GM23338 (cell line): ENCODE results near the gene KDM6A. TPM values are rescaled to one million over a fixed set of nuclear protein-coding genes. Genes with fewer than 3 reads are reported as not detected.

Experiments
- ATAC-seq: fragments of 200-7000 bp; cut with Tn5 transposase; 3 replicates; pipeline ENCODE4 v1.9.1; 2020
- DNase-seq: peaks from one replicate; pipeline ENCODE4 v3.0.0-alpha.2; 2015; ENCODE audit warnings: low spot score
- H2AFZ ChIP-seq: fragments of 200-600 bp; sonication (generic); 2 replicates; pipeline ENCODE4 v1.8.0; 2016; ENCODE audit warnings: antibody characterized with exemption, mild to moderate bottlenecking, moderate library complexity
- H3F3A ChIP-seq: fragments of 200-600 bp; sonication (generic); replicated peaks from 2 replicates; pipeline ENCODE4 v1.8.0; 2017; ENCODE audit warnings: antibody characterized with exemption, mixed run types, low read depth
- H3K27ac ChIP-seq: fragments of 200-600 bp; sonication (generic); 2 replicates; pipeline ENCODE4 v1.6.1; 2016; ENCODE audit warnings: low read depth
- H3K27me3 ChIP-seq: fragments of 200-600 bp; sonication (generic); 2 replicates; pipeline ENCODE4 v1.8.0; 2016; ENCODE audit warnings: mild to moderate bottlenecking, mixed run types, moderate library complexity; ENCODE audit not compliant: insufficient read depth
- H3K36me3 ChIP-seq: fragments of 200-600 bp; sonication (generic); 2 replicates; pipeline ENCODE4 v1.8.0; 2016; ENCODE audit warnings: mild to moderate bottlenecking; ENCODE audit not compliant: insufficient read depth
- H3K4me1 ChIP-seq: fragments of 200-600 bp; sonication (generic); 2 replicates; pipeline ENCODE4 v1.8.0; 2016; ENCODE audit warnings: mild to moderate bottlenecking, moderate library complexity; ENCODE audit not compliant: insufficient read depth
- H3K4me2 ChIP-seq: fragments of 200-600 bp; sonication (generic); 2 replicates; pipeline ENCODE4 v1.7.1; 2017; ENCODE audit warnings: mixed run types
- H3K4me3 ChIP-seq: fragments of 200-600 bp; sonication (generic); 2 replicates; pipeline ENCODE4 v1.6.1; 2016; ENCODE audit warnings: mixed run types
- H3K79me2 ChIP-seq: fragments of 200-600 bp; sonication (generic); replicated peaks from 2 replicates; pipeline ENCODE4 v1.8.0; 2017; ENCODE audit warnings: mild to moderate bottlenecking; ENCODE audit not compliant: insufficient read depth
- H3K9me2 ChIP-seq: fragments of 200-600 bp; sonication (generic); 2 replicates; pipeline ENCODE4 v1.8.0; 2017; ENCODE audit not compliant: insufficient read depth
- H4K20me1 ChIP-seq: fragments of 200-600 bp; sonication (generic); replicated peaks from 2 replicates; pipeline ENCODE4 v1.8.0; 2017; ENCODE audit warnings: mild to moderate bottlenecking; ENCODE audit not compliant: insufficient read depth
- H3K27ac Mint-ChIP-seq: 2 replicates; pipeline ENCODE4 v1.8.0; 2020; ENCODE audit warnings: inconsistent platforms, mild to moderate bottlenecking, moderate library complexity, mixed read lengths
- H3K27me3 Mint-ChIP-seq: 3 replicates; pipeline ENCODE4 v1.8.0; 2022; ENCODE audit warnings: low read depth, mild to moderate bottlenecking, moderate library complexity, mixed read lengths, inconsistent platforms; ENCODE audit not compliant: insufficient read depth, poor library complexity
- H3K36me3 Mint-ChIP-seq: 3 replicates; pipeline ENCODE4 v1.8.0; 2021; ENCODE audit warnings: low read depth, mild to moderate bottlenecking, inconsistent platforms, moderate library complexity, mixed read lengths
- H3K4me1 Mint-ChIP-seq: 3 replicates; pipeline ENCODE4 v1.8.0; 2020; ENCODE audit warnings: mild to moderate bottlenecking, inconsistent platforms, mixed read lengths
- H3K4me3 Mint-ChIP-seq: 3 replicates; pipeline ENCODE4 v1.8.0; 2021; ENCODE audit warnings: moderate library complexity, mild to moderate bottlenecking, inconsistent platforms, mixed read lengths
- H3K9me3 Mint-ChIP-seq: 3 replicates; pipeline ENCODE4 v1.8.0; 2020; ENCODE audit warnings: moderate library complexity, mild to moderate bottlenecking, inconsistent platforms, mixed read lengths
- CREB1 ChIP-seq: fragments of 250-450 bp; sonication (Bioruptor Pico); IDR thresholded peaks from 2 replicates; pipeline ENCODE4 v1.5.0; 2020; ENCODE audit warnings: low read depth, mild to moderate bottlenecking, moderate library complexity
- ETS1 ChIP-seq: IDR thresholded peaks from 2 replicates; pipeline ENCODE4 v1.6.1; 2016; ENCODE audit warnings: antibody characterized with exemption
- EZH2 ChIP-seq: fragments of 200-600 bp; sonication (generic); IDR thresholded peaks from one replicate; pipeline ENCODE4 v1.8.0; 2017; ENCODE audit warnings: antibody characterized with exemption, mild to moderate bottlenecking, low read depth; ENCODE audit not compliant: unreplicated experiment
- EZH2phosphoT487 ChIP-seq: fragments of 200-600 bp; sonication (generic); IDR thresholded peaks from one replicate; pipeline ENCODE4 v1.8.1; 2018; ENCODE audit warnings: antibody characterized with exemption; ENCODE audit not compliant: unreplicated experiment
- JUNB ChIP-seq: IDR thresholded peaks from one replicate; pipeline ENCODE4 v1.6.1; 2016; ENCODE audit warnings: antibody characterized with exemption; ENCODE audit not compliant: unreplicated experiment
- NANOG ChIP-seq: IDR thresholded peaks from 2 replicates; pipeline ENCODE4 v1.6.1; 2016; ENCODE audit warnings: antibody characterized with exemption, borderline replicate concordance
- POLR2AphosphoS5 ChIP-seq: IDR thresholded peaks from 2 replicates; pipeline ENCODE4 v1.6.1; 2016; ENCODE audit warnings: antibody characterized with exemption, low read depth
- STAT1 ChIP-seq: IDR thresholded peaks from one replicate; pipeline ENCODE4 v1.6.1; 2016; ENCODE audit warnings: antibody characterized with exemption; ENCODE audit not compliant: unreplicated experiment
- ZNF114 ChIP-seq: fragments of 250-450 bp; sonication (Bioruptor Pico); IDR thresholded peaks from 2 replicates; pipeline ENCODE4 v1.5.0; 2020; ENCODE audit warnings: mild to moderate bottlenecking, moderate library complexity
- ZNF331 ChIP-seq: fragments of 250-450 bp; sonication (Bioruptor Pico); IDR thresholded peaks from 2 replicates; pipeline ENCODE4 v1.5.0; 2020; ENCODE audit warnings: low read depth, mild to moderate bottlenecking, moderate library complexity
- ZNF462 ChIP-seq: fragments of 250-450 bp; sonication (Bioruptor Pico); IDR thresholded peaks from 2 replicates; pipeline ENCODE4 v1.5.0; 2020; ENCODE audit warnings: mild to moderate bottlenecking, moderate library complexity
- polyA plus RNA-seq: library from polyadenylated mRNA; unstranded; fragments of >200 nt; fragmentation: Nextera tagmentation; extraction: Ambion mirVana; gene quantifications from 2 replicates; pipeline ENCODE4 v1.2.1, GENCODE V29; 2016
- total RNA-seq: library from RNA; depleted of rRNA; stranded (reverse); fragments of >200 nt; shearing (Covaris generic); gene quantifications from 2 replicates; pipeline ENCODE4 v1.2.3, GENCODE V29; 2014
- TF ChIP-seq, protein P1 (sequence below), 2 experiments: fragments of 200-600 bp in 1 of 2; sonication (generic) in 1 of 2; conservative IDR thresholded peaks; 2 replicates each; pipeline versions ENCODE4 v1.5.1 to v1.6.1; 2016 to 2017; ENCODE audit warnings: antibody characterized with exemption in 2 of 2, low read depth in 2 of 2, mild to moderate bottlenecking in 2 of 2, moderate library complexity in 1 of 2

Gene KDM6A
- total and polyA plus RNA-seq, 2 experiments from 2014 or later, result 22.8 to 102 TPM

DNA sequence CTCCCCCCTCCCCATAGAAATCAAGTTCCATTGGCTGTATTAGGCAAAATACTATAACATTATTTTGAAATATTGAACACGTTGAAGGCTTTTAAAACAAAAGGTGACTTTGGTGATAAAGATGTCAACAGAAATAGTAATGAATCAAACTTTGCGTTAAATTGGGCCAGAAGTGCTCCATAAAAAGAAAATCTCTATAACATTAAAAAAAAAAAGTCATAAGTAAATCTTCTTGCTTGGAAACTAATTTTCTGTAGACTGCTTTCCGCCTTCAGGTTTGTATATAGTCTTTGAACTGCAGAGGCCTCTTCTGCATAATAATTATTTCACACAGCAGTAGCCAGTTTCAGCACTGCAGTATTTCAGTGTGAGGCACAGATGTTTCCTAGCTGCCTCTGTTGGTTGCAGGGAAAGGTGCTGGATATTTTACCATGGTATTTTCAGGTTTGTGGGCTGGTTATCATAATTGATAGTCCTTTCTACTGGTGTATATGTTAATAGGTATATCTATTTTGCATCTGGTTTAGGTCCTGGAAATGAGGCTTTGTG lies 158.9 kb downstream of the KDM6A start (continued):
- TF ChIP-seq ETS1 (no peak), CREB1 (CRISPR knock-in tag) (no peak), JUNB (no peak), EZH2 (no peak), ZNF114 (no peak), EZH2phosphoT487 (no peak), ZNF331 (CRISPR knock-in tag) (no peak), STAT1 (no peak)

DNA sequence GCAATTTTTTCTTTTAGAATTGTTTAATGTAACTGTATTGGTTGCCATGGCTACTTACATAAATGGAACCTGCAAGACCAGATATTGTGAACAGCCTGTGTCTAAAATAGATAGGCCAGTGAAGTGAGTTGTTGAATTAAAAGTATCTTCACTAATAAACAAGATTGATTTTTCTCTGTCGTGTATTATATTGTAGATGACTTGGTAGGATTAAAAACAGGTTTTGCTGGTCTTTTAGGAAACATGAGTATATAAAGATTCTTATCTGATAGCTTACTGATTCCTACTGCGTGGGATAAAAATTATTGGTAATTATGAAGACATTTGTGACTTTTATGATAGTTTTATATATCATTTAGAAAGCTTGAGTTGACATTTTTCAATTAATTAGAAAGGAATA lies 162.1 kb downstream of the KDM6A start:
- ATAC-seq (no peak), DNase-seq (no peak)
- Histone ChIP-seq H3K4me2 (no peak overlapping the region), H3K27me3 (no peaks in the 10 kb centered on the region), H3K4me1 (peaks cover 22% of the 10 kb centered on the region), H3F3A (no peaks in the 10 kb centered on the region), H3K79me2 (peaks cover 88% of the 10 kb centered on the region), H4K20me1 (peaks cover 14% of the 10 kb centered on the region), H3K27ac (no peak overlapping the region), H3K4me3 (no peak overlapping the region), H2AFZ (no peak overlapping the region), H3K36me3 (peaks cover 4% of the 10 kb centered on the region; the same call in 1 of the 2 replicates), H3K9me2 (no peaks in the 10 kb centered on the region)
- H3K4me1 Mint-ChIP-seq, result peaks cover 20% of the 10 kb centered on the region; the same call in 2 of the 3 replicates
- H3K27ac Mint-ChIP-seq, result no peak overlapping the region
- peaks cover 31% of the 10 kb centered on the region for H3K36me3 Mint-ChIP-seq
- peaks cover 11% of the 10 kb centered on the region; the same call in 2 of the 3 replicates for H3K9me3 Mint-ChIP-seq
- H3K4me3 Mint-ChIP-seq, result no peak overlapping the region
- peaks cover 1% of the 10 kb centered on the region for H3K27me3 Mint-ChIP-seq
- TF ChIP-seq, protein P1, sequence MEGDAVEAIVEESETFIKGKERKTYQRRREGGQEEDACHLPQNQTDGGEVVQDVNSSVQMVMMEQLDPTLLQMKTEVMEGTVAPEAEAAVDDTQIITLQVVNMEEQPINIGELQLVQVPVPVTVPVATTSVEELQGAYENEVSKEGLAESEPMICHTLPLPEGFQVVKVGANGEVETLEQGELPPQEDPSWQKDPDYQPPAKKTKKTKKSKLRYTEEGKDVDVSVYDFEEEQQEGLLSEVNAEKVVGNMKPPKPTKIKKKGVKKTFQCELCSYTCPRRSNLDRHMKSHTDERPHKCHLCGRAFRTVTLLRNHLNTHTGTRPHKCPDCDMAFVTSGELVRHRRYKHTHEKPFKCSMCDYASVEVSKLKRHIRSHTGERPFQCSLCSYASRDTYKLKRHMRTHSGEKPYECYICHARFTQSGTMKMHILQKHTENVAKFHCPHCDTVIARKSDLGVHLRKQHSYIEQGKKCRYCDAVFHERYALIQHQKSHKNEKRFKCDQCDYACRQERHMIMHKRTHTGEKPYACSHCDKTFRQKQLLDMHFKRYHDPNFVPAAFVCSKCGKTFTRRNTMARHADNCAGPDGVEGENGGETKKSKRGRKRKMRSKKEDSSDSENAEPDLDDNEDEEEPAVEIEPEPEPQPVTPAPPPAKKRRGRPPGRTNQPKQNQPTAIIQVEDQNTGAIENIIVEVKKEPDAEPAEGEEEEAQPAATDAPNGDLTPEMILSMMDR (conservative IDR thresholded peaks at IDR 0.05; ENCODE audit: low read depth in 2 of 2), result no peak
- TF ChIP-seq NANOG, result no peak
- no peak for TF ChIP-seq JUNB
- no peak for TF ChIP-seq ZNF114
- TF ChIP-seq EZH2phosphoT487, result no peak
- no peak for TF ChIP-seq CREB1 (CRISPR knock-in tag)
- no peak for TF ChIP-seq POLR2AphosphoS5
- no peak for TF ChIP-seq EZH2
- TF ChIP-seq ZNF462 (CRISPR knock-in tag), result no peak
- no peak for TF ChIP-seq ETS1
